ENCODE results near the gene CEBPG. TPM values are rescaled to one million over a fixed set of nuclear protein-coding genes. Genes with fewer than 3 reads are reported as not detected.

Gene CEBPG
- total and polyA plus RNA-seq, 9 of the 15 experiments (the other 6 are each of a cell fraction or from before 2014, with no cell fraction given): 9.5 to 34.9 (median 30.9) TPM

DNA sequence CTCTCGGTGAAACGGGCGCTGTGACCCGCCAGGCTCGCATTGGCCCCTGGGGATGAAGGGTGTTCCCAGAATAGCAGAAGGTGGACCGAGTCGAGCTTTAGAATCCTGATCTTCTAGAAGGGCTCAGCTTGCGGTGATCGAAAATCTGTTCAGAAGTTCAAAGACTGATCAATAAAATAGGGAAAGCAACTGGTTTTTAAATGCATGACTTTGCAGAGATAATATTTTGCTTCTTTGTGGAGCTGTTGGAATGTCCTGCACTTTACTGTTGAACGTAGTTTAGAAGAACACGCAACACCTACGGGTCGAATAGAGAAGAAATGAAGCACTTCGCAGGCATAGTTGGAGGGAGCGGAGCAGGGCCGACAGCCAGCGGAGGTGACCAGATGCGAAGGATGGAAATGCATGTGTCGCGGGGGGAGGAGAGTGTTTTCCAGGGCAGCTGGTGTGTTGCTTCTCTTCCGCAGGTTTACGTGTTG lies 766 bp downstream of the CEBPG start (continued):
- TF ChIP-seq TOE1 (IDR thresholded peaks at IDR 0.05; ENCODE audit: borderline replicate concordance): peak; percentile 46; the same call in 1 of the 2 replicates
- no peak for TF ChIP-seq TOE1 (CRISPR knock-in tag; IDR thresholded peaks at IDR 0.05; ENCODE audit: borderline replicate concordance, low read depth)
- TF ChIP-seq HDAC2 (IDR thresholded peaks at IDR 0.05): peak; percentile 30; the same call in 1 of the 2 replicates
- TF ChIP-seq, protein P1, sequence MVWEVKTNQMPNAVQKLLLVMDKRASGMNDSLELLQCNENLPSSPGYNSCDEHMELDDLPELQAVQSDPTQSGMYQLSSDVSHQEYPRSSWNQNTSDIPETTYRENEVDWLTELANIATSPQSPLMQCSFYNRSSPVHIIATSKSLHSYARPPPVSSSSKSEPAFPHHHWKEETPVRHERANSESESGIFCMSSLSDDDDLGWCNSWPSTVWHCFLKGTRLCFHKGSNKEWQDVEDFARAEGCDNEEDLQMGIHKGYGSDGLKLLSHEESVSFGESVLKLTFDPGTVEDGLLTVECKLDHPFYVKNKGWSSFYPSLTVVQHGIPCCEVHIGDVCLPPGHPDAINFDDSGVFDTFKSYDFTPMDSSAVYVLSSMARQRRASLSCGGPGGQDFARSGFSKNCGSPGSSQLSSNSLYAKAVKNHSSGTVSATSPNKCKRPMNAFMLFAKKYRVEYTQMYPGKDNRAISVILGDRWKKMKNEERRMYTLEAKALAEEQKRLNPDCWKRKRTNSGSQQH (CRISPR knock-in tag; IDR thresholded peaks at IDR 0.05): peak; percentile 72; the same call in 1 of the 2 replicates
- peak; percentile 42 for TF ChIP-seq CHD1 (IDR thresholded peaks at IDR 0.05; ENCODE audit: low read length)
- TF ChIP-seq, protein P2, sequence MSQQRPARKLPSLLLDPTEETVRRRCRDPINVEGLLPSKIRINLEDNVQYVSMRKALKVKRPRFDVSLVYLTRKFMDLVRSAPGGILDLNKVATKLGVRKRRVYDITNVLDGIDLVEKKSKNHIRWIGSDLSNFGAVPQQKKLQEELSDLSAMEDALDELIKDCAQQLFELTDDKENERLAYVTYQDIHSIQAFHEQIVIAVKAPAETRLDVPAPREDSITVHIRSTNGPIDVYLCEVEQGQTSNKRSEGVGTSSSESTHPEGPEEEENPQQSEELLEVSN (IDR thresholded peaks at IDR 0.05; ENCODE audit: borderline replicate concordance in 1 of 2, extremely low read depth in 1 of 2, insufficient read depth in 1 of 2, insufficient read length in 1 of 2, low read depth in 1 of 2, low read length in 1 of 2, poor library complexity in 1 of 2, severe bottlenecking in 1 of 2): peak in 1 of 2 experiments; percentile 47
- peak in 1 of 3 experiments; percentile 1 for TF ChIP-seq YY1 (IDR thresholded peaks at IDR 0.05; ENCODE audit: borderline replicate concordance in 1 of 3, control insufficient read depth in 1 of 3, extremely low read depth in 1 of 3, insufficient read depth in 3 of 3, insufficient read length in 1 of 3, insufficient replicate concordance in 2 of 3, low read depth in 1 of 3, low read length in 2 of 3)
- peak; percentile 50; the same call in 1 of the 2 replicates for TF ChIP-seq SNIP1 (IDR thresholded peaks at IDR 0.05; ENCODE audit: low read depth)
- peak; percentile 77; the same call in 1 of the 2 replicates for TF ChIP-seq ZNF41 (CRISPR knock-in tag; conservative IDR thresholded peaks at IDR 0.05)
- TF ChIP-seq NCOR1 (IDR thresholded peaks at IDR 0.05): no peak
- TF ChIP-seq NFIC (IDR thresholded peaks at IDR 0.05): 0 out of 2 replicates have a peak, but pooled peaks have one; percentile 3
- TF ChIP-seq, protein P3, sequence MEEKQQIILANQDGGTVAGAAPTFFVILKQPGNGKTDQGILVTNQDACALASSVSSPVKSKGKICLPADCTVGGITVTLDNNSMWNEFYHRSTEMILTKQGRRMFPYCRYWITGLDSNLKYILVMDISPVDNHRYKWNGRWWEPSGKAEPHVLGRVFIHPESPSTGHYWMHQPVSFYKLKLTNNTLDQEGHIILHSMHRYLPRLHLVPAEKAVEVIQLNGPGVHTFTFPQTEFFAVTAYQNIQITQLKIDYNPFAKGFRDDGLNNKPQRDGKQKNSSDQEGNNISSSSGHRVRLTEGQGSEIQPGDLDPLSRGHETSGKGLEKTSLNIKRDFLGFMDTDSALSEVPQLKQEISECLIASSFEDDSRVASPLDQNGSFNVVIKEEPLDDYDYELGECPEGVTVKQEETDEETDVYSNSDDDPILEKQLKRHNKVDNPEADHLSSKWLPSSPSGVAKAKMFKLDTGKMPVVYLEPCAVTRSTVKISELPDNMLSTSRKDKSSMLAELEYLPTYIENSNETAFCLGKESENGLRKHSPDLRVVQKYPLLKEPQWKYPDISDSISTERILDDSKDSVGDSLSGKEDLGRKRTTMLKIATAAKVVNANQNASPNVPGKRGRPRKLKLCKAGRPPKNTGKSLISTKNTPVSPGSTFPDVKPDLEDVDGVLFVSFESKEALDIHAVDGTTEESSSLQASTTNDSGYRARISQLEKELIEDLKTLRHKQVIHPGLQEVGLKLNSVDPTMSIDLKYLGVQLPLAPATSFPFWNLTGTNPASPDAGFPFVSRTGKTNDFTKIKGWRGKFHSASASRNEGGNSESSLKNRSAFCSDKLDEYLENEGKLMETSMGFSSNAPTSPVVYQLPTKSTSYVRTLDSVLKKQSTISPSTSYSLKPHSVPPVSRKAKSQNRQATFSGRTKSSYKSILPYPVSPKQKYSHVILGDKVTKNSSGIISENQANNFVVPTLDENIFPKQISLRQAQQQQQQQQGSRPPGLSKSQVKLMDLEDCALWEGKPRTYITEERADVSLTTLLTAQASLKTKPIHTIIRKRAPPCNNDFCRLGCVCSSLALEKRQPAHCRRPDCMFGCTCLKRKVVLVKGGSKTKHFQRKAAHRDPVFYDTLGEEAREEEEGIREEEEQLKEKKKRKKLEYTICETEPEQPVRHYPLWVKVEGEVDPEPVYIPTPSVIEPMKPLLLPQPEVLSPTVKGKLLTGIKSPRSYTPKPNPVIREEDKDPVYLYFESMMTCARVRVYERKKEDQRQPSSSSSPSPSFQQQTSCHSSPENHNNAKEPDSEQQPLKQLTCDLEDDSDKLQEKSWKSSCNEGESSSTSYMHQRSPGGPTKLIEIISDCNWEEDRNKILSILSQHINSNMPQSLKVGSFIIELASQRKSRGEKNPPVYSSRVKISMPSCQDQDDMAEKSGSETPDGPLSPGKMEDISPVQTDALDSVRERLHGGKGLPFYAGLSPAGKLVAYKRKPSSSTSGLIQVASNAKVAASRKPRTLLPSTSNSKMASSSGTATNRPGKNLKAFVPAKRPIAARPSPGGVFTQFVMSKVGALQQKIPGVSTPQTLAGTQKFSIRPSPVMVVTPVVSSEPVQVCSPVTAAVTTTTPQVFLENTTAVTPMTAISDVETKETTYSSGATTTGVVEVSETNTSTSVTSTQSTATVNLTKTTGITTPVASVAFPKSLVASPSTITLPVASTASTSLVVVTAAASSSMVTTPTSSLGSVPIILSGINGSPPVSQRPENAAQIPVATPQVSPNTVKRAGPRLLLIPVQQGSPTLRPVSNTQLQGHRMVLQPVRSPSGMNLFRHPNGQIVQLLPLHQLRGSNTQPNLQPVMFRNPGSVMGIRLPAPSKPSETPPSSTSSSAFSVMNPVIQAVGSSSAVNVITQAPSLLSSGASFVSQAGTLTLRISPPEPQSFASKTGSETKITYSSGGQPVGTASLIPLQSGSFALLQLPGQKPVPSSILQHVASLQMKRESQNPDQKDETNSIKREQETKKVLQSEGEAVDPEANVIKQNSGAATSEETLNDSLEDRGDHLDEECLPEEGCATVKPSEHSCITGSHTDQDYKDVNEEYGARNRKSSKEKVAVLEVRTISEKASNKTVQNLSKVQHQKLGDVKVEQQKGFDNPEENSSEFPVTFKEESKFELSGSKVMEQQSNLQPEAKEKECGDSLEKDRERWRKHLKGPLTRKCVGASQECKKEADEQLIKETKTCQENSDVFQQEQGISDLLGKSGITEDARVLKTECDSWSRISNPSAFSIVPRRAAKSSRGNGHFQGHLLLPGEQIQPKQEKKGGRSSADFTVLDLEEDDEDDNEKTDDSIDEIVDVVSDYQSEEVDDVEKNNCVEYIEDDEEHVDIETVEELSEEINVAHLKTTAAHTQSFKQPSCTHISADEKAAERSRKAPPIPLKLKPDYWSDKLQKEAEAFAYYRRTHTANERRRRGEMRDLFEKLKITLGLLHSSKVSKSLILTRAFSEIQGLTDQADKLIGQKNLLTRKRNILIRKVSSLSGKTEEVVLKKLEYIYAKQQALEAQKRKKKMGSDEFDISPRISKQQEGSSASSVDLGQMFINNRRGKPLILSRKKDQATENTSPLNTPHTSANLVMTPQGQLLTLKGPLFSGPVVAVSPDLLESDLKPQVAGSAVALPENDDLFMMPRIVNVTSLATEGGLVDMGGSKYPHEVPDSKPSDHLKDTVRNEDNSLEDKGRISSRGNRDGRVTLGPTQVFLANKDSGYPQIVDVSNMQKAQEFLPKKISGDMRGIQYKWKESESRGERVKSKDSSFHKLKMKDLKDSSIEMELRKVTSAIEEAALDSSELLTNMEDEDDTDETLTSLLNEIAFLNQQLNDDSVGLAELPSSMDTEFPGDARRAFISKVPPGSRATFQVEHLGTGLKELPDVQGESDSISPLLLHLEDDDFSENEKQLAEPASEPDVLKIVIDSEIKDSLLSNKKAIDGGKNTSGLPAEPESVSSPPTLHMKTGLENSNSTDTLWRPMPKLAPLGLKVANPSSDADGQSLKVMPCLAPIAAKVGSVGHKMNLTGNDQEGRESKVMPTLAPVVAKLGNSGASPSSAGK (IDR thresholded peaks at IDR 0.05): peak; percentile 55

Measured in K562 (cell line).